GM21447 (cell line): Measurements from ENCODE around the gene TRIM38.
"Not testable (repeated sequence)": the region's sequence is repeated elsewhere in the genome, so short reads cannot be mapped to it uniquely, and the experiment has no call there.

Source experiments
- ATAC-seq: cut with Tn5 transposase; IDR thresholded peaks from one replicate; pipeline ENCODE4 v1.9.1; 2021; ENCODE audit not compliant: unreplicated experiment

TRIM38 gene

DNA sequence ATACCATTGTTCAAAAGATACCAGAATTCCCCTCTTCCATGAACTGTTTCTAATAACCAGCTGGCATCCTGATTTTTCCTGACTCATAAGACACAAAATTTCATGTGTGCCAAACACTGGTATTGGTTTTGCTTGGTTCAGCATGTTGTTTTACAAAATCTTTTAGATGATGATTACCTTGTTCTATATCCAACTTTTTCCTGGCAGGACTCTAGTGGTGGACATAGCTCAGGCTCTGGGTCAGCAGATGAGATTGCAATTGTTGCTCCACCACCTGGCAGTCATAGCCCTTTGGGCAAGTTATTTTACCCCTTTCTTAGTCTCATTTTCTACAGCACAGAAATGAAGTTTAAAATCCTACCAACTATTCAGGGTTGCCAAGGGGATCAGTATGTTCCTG lies 6.2 kb downstream of the TRIM38 start:
- no peak for ATAC-seq

DNA sequence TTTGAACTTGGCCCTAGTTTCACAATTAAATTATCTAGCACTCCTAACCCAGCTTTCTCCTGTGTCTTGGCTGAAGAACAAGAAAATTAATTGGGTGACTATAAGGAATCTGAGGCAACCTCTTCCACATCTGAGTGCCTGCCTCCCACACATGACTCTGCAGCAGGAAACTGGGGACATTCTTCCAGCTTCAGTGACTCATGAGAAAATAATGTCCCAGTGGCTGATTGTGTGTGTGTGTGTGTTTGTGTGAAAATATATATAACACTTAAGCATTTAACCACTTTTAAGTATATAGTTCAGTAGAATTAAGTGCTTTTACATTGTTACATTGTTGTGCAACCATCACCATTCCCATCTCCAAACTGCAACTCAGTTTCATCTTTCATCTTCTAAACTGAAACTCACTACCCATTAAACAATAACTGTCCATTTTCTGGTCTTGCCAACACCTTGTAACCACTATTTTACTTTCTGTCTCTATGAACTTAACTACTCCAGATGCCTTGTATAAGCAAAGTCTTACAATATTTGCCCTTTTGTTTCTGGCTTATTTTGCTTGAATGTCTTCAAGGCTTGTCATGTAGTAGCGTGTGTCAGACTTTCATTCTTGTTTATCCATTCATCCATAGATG lies 8.7 kb downstream of the TRIM38 start:
- no peak for ATAC-seq

DNA sequence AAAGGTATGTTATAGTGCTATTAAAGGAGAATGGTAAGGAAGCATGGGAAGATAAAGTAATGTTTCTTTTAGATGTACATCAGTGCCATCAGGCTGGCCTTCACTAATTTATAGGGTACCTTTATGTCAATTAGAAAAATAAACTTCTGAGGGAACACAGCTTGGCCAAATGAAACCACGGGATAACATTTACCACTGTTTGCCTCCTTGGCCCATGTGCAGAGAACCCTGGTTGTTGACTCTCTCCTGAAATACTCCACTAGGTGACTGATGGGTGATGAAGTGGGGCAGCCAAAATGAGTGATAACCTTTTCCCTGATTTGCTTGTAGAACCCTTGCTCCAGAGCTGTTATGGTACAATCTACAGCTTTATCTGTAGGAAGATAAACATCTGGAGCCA lies 9.5 kb downstream of the TRIM38 start:
- ATAC-seq = no peak

DNA sequence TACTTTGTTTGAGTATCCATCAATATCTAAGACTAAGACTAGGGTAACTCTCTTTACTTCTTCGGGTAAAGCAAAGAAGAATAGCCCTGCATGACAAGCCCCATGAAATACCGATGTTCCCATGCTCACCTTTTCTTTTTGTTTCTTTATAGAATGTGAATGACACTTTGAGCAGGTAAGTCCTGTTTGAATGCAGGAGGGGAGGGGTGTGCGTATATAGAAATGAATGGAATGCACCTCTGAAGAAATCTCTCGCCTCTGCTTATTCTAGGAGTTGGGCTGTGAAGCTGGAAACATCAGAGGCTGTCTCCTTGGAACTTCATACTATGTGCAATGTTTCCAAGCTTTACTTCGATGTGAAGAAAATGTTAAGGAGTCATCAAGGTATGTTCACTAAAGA lies 10.3 kb downstream of the TRIM38 start:
- ATAC-seq = no peak

DNA sequence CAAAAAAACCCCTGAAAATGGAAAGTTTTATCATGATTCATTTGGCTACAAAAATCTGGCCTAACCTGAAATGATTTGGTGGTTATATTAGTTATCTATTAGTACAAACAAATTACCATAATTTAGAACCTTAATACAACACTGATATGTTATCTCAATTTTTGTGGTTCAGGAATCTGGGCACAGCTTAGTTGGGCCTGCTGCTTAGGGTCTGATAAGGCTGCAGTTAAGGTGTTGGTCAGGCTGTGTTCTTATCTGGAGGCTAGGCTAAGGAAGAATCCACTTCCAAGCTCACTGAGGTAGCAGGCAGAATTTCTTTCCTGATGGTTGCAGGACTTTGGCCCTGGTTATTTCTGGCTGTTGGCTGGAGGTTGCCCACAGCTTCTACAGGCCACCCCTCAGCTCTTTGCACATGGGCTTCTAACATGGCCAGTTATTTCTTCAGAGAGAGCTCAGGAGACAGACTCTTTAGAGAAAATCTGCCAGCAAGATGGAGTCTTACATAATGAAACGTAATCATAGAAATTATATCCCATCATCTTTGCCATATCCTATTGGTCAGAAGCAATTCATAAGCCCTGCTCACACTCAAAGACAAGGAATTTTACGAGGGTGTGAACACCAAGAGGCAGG lies 11.4 kb downstream of the TRIM38 start:
- ATAC-seq = no peak

DNA sequence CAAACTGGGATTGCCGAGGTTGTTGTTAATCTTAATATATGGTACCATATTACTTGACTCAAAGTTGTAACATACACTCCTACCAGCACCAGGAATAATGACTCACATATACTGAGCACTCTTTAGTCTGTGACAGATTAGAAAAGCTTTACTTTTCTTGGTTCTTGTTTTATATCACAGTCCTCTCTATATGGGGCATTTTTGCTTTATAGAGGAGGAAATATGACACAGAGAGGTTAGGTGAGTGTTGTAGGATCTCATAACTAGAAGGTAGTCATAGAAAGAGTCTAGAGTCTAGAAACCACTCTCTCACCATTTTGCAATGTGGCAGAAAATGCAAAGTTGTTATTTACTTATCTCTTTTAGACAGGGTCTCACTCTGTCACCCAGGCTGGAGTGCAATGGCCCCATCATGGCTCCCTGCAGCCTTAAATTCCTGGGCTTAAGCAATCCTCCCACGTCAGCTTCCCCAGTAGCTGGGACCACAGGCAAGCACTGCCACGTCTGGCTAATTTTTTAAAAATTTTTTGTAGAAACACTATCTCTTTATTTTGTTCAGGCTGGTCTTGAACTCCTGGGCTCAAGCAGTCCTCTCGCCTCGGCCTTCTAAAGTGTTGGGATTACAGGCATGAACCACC lies 13.4 kb downstream of the TRIM38 start:
- no peak for ATAC-seq

DNA sequence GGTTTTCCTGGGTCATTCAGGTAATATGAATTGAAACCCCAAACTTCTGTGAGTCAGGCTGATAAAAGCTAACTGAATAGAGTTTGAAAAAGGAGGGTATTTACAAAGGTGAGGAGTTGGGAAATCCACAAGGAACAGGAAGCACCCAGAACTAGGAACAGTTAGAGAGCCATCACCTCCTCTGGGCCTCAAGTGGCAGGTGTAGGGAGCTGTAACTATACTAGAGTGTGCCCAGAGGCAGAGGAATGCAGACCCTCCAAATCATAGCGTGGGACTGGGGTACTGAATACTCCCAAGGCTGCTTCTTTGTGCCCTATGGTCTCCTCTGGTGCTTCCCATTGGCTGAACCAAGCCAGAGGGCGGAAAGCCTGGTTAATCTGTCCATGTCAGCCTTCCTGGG lies 18.3 kb downstream of the TRIM38 start:
- no peak for ATAC-seq

DNA sequence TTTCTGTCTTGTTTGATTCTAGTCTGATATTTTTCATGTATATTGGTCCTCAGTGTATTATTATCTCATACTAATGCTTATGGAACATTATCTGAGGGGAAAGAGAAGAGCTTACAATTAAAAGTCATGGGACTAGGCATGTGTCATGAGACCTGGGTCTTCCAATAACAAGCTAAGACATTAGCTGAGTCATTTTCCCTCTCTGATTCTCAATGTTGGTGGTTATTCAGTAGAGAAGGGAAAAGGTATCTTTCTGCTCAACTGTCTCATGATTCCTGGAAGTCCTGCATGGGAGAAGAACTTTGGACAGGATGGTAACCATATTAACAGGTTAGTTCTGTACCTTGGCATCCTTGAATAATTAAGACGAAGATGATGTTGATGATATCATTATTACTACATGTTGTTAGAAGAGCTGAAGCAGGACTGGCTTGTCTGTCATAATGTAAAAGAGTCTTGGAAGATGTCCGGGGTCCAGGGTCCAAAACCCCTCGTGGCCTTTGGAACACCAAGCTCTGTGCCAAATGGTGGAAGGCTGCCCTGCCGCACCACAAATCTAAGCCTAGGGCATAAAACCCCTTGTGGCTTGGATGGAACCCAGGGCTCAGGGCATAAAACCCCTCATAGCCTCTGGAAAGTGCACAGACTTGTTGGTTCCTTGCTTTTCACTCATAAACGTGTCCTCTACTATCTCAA lies 19.1 kb downstream of the TRIM38 start:
- no peak for ATAC-seq

DNA sequence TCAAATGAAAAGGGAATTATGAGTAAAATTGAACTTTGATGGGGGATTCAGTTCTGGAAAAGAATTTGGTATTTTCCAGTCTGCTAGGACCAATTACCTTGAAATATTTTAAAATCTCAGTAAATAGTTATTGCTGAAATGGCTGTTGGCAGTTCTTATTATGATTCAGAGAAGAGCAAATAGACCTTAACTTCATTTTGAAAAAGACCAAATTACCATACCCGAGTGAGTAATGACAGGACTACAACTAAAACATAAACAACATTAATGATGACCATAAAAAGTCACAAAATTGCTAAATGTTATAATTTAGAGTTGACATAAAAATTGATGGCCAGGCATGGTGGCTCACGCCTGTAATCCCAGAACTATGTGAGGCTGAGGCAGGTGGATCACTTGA lies 21.7 kb downstream of the TRIM38 start:
- no peak for ATAC-seq

DNA sequence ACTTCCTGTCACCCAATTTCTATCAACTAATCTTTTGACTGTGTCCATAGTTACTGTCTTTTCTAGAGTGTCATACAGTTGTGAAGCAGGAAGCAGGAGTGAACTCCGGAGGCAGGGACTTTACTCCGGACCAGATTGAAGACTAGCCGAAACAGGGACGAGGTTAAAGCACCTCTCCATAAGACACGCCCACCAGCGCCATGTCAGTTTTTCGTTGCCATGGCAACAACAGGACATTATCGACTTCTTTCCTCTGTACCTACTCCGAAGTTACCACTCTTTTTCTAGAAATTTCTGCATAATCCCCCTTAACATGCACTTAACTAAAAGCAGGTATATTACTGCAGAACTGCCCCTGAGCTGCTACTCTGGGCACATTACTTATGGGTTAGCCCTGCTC lies 25.2 kb downstream of the TRIM38 start:
- no peak for ATAC-seq

DNA sequence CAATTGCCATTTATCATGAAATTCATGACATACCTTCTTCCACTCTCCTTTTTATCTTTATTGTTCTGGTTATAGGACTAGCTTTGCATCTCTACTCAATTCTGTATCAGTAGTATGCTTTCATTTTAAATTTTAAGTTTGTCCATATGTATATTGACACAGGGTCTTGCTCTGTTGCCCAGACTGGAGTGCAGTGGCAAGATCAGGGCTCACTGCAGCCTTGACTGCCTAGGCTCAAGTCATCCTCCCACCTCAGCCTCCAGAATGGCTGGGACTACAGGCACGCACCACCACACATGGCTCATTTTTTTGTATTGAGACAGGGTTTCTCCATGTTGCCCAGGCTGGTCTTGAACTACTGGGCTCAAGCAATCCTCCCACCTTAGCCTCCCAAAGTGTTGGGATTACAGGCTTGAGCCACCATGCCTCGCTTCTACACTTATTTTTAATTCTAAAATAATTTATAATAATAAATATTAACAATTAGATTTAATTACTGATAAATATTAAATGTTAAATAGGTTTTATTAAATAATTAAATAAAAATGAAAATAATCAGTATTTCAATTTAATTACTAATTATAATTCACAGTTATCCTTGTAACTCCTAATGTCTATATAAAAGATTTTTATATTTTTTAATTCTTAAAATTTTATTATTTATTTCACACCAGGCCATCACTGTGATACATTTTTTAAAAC lies 27.7 kb downstream of the TRIM38 start:
- ATAC-seq = no peak

DNA sequence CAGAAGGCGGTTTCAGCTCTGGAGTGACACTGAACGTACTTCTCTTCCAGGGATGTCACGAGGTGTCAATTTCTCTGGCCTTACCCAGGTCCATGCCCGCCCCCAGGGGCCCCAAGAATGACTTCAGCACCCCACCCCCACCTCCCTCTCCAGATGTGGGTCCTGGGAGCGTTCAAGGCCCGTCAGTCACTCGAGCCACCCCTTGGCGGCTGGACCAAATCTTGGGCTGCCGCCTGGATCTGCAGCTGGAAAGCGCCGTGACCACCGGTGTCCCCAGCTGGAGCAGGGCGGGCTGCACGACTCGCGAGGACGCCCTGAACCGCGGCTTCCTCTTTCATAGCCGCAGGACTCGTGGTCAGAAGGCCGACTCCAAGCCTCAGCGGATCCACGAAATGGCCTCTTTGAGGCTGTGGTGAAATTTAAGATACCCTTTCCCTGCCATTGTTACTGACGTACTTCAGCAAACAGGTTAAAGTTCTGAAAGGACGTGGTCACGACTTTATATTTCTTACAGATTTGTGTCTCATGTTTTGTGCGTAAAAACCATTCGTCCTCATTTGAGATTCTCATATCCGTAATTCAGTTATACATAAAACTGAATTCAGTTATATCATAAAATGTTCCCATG lies 29.3 kb downstream of the TRIM38 start:
- peak; percentile 55 for ATAC-seq

DNA sequence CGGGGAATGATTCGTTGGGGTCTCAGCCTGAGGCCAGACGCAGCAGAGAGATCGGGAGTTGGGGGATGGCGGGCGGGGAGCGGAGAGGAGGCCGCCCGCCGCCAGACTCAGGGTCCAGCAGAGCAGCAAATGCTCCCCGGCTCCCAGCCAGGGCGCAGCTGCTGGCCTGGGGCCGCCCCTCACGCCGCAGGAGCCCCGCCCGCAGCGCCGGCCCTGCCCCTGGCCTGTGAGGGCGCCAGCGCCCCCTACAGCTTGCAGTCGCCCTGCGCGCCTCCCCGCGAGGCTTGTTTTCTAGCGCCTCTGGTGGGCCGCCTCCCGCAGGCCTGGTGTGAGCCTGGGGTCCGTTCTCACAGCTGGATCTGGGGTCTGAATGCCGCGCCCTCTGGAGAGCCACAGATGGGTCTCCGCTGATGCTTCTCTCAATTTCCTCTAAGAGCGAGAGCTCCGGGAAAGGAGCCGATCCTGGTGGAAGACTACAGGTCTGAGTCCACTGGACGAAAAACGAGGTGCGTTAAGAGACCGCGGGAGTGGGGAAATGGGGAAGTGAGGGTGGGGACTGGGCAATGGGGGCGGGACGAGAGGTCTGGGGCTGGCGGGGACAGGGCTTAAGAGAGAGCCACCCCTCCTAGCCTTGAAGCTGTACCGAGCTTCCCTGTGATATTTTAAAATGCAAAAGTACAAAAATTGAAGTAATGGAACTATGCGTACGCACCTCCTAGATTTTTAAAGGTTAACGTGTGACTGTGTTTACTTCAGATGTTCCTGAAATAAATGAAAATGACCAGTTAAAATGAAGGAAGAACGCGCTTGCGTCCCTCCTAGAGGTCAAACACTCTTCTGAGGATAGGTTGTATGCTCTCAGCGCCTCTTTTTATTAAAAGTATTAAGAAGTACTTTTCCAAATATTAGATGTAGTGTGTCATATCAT lies 30.1 kb downstream of the TRIM38 start:
- ATAC-seq = peak; percentile 76

DNA sequence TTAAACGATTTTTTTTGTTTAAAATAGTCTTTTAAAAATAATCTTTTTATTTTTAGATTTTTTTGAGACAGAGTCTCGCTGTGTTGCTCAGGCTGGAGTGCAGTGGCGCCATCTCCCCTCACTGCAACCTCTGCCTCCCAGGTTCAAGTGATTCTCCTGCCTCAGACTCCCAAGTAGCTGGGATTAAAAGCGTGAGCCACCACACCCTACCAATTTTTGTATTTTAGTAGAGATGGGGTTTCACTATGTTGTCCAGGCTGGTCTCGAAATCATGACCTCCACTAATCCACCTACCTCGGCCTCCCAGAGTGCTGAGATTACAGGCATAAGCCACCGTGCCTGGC lies 30.7 kb downstream of the TRIM38 start:
- not testable (repeated sequence) for ATAC-seq

DNA sequence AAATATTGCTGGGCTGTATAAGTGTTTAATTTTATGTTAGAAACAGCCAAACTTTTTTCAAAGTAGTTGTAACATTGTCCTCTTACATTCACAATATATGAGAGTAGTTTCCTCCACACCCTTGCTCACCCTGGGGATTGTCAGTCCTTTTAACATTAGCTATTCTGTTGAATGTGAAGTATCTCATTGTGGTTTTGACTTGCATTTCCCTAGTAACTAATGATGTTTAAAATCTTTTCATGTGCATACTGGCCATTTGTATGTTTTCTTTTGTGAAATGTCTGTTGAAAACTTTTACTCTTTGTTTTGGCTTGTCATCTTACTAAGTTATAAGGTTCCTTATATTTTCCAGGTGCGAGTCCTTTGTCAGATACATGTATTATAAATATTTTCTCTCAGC lies 32.9 kb downstream of the TRIM38 start:
- no peak for ATAC-seq

DNA sequence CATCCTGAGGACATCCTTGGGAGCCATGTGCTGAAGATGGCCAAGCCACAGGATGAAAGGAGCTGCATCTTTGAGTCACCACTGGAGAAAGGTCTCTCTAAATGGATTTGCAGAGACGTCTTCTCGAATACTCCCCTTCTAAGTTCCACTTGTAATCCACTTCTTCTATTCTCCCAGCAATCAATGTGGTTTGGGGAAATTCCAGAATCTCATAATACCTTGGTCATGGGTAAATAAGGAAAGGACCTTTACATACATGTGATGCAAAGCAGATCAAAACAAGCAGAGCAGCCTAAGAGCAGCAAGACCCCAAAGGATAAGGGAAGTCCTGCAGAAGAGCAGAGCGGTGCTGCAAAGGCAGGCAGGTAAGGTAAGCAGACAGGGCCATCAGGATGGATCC lies 35.3 kb downstream of the TRIM38 start:
- no peak for ATAC-seq

DNA sequence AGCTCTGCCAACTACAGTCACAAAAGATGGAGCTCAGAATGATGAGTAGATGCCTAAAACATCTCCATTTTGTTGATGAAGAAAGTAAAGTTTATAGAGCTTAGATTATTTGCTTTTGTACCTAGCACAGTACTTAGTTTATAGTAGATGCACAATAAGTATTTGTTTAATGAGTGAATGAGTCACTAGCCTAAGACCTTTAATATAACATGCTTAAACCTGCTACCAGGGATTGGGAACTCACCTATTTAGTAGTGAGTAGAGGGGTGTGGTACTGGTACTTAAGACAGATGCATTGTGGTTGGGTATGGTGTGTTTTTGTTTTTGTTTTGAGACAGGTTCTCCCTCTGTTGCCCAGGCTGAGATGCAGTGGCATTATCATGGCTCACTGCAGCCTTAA lies 35.8 kb downstream of the TRIM38 start:
- ATAC-seq = no peak

DNA sequence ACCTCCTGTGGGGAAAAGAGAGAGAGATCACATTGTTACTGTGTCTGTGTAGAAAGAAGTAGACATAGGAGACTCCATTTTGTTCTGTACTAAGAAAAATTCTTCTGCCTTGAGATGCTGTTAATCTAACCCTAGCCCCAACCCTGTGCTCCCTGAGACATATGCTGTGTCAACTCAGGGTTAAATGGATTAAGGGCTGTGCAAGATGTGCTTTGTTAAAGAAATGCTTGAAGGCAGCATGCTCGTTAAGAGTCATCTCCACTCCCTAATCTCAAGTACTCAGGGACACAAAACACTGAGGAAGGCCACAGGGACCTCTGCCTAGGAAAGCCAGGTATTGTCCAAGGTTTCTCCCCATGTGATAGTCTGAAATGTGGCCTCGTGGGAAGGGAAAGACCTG lies 36.6 kb downstream of the TRIM38 start:
- ATAC-seq = not testable (repeated sequence)

DNA sequence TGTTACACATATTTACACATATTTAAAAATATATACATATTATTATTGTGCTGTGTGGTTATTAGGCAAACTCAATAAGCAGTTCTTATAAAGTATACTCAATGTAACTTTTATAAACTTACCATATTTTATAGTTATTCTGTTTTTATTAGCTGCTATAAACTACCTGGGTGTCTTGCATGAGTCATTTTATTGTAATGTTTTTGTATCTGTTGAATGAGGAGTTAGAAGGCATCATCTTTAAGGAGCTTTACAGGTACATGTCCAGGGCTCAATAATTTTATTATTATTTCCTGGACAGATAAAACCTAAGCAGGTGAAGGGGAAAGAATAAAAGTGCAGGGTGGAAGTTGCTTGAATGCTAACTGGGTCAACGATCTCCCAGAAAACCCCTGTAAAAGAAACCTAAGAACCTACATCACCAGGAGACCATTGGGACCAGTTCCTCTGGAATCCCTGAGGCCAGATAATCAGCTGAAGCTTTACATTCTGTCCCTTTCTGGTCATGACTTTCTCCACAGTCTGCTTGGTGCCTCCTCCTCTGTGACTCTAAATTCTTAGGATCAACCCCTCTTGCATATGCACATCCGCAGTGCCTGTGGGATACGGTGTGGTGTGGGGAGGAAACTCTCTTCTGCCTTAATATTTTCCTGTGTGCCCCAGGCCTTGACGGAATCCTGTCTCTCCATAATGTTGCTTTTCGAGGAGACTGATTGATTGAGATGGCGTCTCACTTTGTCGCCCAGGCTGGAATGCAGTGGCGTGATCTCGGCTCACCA lies 38.0 kb downstream of the TRIM38 start:
- ATAC-seq = no peak
